Activated gamma-delta T cell treated with Interleukin-2 at 50 U/mL for 16 hours (primary cell): ENCODE measurements around the gene GUCA2A.

Source experiments
- DNase-seq: peaks from one replicate; pipeline ENCODE4 v3.0.0-alpha.2; 2020

The GUCA2A gene

DNA sequence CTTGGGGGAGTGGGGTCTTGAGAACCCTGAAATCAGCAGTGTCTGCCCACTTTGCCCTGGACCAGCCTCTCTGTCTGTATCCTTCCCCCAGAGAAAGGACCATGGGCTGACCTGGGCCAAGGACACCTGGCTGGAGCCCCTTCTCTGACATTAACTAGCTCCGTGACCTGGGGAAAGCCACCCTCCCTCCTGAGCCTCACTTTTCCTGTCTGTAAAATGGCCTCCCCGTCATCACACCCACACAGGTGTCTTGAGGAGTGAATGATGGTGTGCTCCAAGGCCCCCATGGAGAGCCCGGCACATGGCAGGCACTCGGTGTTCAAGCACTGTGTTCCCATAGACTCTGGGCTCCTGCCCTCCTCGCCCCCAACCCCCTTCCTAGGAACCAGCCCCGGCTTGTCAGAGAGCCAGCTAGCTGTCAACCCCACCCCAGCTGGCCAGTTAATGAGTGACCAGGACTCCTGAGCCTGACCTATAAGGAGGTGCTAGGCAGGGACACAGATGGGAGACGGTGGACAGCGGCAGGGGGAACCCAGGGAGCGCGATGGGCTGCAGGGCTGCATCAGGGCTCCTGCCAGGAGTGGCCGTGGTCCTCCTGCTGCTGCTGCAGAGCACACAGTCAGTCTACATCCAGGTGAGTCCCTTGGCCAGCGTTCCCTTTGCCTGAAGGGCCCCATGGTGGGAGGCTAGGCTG, 11.5 kb downstream of the GUCA2A start, which contains the start of gene GUCA2B:
Gene GUCA2B, plus strand, starts transcription at position 504 of the 694 bp plus-strand sequence. Its CDS starts 41 bp downstream, at position 545.
- DNase-seq = no peak

DNA sequence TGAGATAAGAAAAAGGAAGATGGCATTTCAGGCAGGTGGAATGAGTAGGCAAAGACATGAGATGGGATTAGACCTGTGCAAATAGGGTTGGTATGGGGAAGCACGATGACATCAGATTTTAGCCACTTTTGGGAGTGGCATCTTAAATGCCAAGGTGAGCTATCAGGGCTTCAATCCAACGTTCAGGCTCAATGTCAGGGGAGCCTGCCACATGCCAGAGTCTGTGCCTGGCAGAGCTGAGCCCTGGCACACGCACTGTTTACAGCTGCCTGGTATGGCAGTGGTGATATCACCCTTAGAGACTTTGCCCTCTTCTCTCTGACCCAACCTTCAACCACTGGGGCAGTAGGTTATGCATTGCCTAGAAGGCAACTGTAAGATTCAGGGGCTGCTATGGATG, 12.4 kb downstream of the GUCA2A start:
- no peak for DNase-seq

DNA sequence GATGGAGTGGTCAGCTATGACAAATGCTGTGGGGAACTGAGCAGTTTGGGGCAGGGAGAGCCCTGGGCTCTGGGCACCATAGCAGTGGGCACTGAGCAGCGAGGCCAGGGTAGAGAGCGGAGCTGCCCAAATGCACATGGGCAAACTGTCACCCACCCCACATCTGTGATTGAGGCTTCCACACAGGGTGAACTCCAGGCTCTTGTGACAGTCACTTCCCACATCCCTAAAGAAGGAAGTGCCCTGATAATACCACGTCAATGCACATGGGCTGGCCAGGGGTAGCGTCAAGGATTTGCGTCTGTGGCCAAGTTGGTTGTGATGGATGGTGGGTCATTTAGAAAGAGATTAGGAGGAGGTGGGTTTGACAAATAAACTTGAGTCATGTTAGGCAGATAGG, 13.9 kb downstream of the GUCA2A start:
- DNase-seq = no peak

DNA sequence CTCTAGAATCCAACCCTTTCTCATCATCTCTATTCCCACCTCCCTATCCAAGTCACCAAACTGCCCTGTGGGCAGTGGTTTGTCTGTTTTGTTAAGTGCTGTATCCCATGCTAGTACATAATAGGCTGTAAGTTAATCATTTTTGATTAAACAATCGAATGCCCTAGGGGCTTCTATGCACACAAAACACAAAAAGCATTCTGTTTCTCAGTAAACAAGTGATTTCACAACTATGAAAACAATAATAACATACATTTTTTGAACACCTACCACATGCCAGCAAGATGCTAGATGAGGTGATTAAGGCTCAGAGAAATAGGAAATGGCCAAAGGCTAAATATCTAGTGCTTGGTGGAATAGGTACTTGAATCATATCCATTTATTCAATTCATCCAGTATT, 16.4 kb downstream of the GUCA2A start:
- no peak for DNase-seq

DNA sequence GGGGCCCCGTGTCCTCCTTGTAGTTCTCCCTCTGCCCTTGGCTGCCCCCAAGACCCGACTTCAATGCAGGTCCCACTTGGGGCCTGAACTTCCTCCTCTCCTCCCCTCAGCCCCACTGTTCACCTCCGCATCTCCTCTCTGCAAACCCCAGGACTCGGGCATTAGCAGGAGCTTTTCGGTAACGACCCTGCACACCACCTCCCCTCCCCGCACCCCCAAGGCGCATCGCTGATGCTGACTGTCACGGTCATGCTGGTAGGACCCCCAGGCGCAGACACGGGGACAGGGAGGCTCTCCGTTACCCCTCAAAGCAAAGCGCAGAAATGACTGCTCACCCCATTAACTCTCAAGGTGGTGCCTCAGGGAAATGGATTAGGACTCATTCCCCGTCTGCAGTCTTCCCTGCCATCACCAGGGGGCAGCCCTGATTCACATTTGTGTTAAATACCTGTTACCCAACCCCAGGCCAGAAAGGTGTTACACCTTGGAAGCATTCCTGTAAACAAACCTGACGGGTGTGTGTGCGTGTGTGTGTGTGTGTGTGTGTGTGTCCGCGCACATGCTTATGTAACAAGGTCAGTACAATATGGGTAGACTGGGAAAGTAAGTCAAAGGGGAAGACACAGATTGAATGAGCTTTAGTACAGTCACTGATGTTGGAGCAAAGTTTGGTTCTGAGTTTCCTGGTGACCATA, 17.8 kb downstream of the GUCA2A start:
- peak; percentile 61 for DNase-seq

DNA sequence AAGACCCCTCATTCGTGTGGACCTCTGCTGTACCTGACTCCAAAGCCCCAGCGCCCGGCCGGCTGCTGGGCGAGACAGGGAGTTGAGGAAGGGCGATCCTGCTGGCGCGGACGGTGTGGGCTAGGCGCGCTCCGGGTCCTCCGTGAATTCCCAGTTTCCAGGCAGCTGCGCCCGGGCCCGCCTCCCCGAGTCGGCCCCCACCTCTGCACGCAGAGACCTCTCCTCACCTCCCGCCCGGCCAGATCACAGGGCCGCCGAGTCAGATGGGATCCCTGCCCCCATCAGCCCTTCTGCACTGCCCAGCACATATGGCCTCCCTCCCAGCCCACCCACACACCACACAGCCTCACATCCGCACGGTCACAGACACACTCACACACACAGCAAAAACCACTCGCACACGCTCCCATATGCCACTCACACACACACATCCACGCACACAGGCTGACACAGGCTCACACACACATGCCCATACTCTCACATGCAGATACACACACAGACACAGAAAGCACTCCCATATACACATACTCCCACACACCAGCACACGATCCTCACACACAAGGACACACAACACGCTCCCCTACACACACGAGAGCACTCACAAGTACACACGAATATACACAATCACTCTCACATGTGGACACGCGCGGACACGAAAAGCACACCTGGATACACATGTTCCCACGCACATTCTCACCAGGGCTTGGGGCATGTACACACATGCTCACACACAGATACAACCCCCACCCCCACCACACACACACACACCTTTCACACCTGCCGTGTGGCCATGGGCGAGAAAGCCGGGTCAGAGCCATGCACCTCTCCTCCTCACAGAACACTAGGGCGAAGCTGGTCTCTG, 18.6 kb downstream of the GUCA2A start:
- DNase-seq = no peak

DNA sequence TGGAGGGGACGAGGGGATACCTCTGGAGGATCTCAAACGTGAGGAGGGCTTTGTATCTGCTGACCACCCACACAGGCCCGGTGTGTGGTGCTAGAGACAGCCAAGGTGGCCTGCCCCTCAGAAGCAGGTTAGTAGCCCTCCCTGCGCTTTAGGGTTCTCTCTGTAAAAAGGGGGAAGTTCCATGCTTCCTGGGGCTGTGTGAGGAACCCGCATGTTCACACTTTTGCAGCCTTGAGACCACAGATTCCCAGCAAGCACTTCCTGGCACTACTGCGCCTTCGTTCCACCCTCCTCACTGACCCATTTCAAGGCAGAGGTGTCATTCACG, 19.2 kb downstream of the GUCA2A start:
- DNase-seq = no peak

DNA sequence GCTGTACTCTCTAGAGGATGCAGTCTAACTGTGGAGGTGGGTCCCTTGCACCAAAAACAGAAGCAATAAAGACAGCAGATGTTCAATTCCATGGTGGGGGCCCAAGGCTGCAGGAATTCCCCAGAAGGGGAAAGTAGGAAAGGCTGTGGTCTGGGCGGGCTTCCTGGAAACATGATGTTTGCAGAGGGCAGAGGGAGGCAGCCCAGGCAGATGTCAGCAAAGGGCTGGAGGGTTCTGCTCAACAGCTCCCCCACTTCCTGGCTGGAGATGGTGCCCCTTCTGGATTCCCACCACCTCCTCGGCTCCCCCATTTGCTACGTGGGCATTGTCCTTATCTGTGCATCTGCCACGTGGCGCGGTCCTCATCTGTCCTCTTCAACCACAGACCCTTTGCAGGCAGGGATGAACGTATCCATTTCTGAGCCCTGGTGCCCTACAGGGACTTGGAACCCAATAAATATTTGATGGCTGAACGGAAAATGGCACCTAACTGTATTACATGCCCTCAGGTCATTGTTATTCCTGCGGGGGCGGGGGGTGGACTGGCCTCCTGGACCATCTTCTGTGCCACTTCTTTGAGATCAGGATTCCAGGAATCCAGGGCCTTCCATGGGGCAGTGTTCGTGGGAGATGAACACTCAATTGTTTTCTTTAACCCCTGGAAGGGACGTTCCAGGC, 19.7 kb downstream of the GUCA2A start:
- no peak for DNase-seq

DNA sequence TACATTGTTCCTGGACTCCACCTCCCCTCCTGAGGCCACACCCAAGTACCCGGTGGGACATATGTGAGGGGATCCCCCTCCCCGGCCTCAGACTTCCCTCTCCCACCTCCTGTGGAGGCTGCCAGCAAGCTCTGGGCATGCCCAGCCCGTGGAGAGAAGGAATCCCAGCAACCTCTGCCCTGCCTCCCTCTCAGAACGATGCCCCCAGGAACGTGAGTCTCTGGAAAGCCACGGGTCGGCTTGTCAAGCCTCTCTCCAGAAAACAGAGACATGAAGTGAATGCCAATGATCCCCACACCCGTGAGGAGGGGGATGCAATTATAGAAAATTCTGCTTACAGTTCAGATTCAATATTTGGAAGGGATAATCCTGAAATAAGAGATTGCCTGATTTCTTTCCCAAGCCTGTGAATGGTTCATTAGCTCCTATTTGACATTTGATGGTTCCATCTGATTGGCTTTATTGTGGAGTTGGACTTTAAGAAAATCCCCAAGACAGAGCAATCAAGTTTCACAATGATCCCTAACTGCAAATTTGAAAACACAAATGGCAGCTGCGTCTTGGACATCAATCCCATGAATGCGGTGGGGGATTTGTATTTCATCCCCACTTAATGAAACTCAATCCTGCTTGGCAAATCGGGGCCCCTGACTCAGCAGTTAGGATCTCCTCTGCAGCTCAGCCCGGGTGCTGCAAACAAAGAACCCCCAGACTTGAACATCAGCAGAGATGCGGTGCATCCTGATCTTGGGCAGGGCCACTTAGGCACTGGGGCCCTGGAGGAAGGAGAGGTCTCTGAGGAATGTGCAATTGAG, 20.4 kb downstream of the GUCA2A start:
- no peak for DNase-seq

DNA sequence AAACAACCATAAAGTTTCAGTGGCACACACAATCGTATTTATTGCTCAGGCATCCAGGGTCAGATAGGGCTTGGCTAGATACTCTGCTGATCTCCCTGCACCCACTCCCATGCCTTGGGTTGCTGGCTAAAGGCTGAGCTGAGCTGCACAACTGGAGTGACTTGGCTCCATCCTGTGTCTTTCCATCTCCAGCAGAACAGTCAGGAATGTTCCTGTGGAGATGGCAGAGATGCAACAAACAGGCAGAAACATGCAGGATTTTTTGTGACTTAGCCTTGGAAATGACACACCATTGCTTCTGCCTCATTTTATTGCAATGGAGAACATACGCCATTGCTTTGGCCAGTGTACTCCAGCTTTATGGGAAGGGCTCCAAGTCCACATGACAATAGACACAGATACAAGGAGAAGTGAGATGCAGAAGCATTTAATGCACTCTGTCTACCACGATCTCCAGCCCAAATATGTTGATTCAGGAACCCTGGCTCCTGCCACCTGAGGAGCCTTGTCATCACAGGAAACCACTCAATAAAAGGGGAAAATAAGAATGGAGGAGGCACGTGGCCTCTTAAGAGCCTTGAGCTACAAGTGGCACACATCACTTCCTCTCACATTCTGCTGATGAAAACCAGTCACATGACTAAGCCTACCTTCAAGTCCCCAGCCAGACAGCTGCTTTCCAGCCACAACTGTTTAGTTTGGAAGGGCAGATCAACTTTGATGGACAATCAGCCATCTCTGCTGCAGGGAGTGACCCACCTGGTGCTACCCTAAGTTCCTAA, 21.5 kb downstream of the GUCA2A start:
- no peak for DNase-seq

DNA sequence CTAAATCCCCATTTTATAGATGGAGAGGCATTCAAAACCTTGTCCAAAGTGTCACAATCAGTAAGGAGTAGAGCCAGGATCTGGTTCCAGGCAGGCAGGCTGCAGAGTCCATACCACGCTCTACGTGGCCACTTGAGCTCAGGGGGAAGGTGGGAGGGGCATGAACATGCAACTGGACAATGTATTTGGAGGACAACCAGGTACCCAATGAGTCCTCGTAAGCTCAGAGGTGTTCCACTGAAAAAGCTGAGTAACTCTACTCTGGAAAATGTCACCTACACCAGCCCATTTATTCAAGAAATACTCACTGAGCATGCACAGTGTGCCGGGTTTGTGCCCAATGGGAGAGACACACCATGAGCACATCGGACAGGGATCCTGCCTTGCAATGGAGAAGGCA, 22.6 kb downstream of the GUCA2A start:
- DNase-seq = no peak

DNA sequence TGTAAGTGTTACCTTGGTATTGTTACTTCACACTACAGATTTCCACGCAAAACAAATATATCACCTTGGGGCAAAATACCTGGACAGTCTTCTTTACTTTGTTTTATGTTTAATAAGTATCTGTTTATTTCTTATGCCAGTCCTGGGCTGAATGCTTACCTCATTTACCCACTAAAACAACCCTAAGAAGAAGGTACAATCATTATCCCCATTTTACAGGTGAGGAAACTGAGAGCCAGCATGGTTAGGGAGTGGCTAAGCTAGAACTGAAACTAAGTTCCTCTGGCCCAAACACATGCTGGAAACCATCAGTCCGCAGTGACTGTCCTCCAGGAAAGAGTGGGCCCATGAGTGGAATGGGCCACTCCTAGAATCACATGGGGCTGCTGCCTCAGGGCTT, 24.4 kb downstream of the GUCA2A start:
- DNase-seq = no peak

DNA sequence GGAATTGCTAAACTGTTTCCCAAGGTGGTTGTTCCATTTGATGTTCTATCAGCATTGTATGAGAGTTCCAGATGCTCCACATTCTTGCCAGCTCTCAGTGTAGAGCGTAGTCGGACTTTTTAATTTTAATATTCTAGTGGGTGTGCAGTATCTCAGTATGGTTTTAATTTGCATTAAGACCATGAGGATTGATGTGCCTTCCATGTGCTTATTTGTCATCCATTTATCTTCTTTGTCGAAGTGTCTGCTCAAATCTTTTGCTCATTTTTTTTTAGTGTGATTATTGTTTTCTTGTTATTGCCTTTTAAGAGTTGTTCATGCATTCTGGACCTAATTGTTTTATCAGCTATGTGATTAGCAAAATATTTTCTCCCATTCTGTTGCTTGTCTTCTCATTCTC, 25.1 kb downstream of the GUCA2A start:
- DNase-seq = no peak

DNA sequence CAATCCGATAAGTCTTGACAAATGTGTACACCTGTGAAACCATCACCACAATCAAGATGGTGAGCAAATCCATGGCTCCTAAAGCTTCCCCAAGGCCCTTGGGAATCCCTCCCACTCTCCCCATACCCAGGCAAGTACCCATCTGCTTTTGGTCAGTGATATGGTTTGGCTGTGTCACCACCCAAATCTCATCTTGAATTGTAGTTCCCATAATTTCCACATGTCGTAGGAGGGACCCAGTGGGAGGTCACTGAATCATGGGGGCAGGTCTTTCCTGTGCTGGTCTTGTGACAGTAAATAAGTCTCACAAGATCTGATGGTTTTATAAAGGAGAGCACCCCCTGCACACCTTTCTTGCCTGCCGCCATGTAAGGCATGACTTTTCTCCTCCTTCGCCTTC, 26.0 kb downstream of the GUCA2A start:
- no peak for DNase-seq

DNA sequence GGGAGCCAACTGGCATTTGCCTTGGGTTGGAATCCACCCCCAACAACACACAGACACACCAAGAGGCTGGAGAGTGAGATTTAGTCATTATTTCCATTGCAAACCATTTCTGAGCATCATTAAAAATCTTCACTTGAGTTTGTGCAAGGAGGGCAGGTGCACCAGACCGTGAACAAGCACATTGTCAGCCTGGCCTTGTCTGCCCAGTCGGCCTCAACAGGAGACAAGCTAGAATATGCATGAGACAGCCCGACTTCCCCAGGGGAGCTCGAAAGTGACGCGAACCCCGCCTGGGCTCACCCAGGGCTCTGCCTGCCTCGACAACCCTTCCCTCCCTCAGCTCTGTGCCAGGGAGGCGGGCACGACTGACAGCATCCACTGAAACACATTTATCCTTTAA, 26.8 kb downstream of the GUCA2A start:
- DNase-seq = no peak

DNA sequence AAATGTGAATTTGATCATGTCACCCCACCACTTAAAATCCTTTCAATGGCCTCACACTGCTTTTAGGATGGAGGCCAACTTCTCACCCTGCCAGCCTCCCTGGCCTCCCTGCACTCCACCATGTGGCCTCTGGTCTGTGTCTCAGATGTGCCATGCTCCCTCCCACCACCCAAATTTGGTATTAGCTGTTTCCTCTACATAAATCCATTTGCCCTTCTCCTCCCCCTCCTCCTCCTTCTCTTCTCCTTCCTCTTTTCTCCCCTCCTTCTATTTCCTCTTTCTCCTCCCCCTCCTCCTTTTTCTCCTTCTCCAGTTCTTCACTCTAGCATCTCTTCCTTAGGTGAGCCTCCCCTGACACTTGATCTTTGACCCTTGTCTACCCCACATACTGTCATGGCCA, 28.1 kb downstream of the GUCA2A start:
- no peak for DNase-seq

DNA sequence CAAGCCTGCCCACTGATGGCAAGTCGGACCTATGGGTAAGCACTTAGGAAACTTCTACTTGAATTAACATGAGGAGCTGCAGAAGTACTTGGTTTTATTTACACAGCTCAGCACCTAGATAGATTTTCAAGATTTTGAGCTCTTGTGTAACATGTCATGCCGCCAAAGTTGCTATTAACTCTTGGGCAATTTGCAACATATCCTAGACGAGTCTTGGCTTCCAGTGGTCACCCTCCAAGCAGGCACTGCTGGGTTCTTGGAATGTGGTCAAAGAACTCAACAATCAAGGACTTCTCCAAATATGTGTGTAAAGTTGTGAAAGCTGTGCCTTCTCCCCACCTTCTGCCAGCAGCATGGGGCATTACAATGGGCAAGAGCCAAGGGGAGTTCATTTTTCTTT, 29.1 kb downstream of the GUCA2A start:
- no peak for DNase-seq

DNA sequence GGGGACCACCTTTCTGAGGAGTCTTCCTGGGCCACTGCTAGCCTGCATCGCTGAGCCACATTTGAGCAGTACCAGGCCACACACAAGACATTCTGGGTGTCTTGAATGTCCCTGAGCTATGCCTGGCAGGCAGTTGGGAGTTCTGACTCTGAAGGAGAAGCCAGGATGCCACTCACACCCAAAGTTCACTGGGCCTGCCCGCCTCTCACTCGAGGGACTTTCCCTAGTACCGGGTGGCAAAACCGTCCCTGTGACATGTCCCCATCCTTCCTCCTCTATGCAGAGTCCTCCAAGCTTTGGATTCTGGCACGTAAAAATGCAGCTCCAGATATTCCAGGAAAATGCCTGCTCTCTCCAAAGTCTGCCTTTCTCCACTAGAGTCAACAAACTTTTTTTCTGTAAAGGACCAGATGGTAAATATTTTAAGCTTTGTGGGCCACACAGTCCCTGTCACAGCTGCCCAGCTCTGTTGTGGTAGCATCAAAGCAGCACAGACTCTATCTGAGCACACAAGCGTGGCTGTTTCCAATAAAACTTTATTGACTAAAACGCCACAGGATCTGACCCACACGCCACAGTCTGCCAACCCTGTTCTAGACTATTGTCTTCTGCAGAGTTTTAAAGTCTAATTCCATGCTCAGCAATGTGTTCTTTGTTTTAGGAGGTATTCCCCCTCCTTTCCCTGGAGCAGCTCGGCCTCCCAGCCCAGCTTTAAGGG, 30.6 kb downstream of the GUCA2A start:
- no peak for DNase-seq

DNA sequence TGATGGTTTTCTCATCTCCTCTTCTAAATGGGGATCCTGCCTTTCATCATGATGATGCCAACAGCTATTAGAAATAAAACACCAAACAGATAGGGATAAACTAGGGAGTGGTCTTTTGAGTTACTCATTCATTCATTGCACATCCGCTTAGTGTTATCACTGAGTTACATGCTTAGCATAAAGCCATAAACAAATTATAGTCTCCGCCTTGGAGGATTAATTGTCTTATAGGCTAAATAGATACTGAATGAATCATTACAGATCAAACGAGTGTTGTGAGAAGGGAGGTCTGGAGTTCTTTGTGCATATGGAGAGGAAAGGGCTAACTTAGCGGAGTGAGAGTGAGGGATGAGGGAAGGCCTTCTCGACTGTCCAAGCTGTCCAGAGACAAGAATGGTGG, 31.2 kb downstream of the GUCA2A start:
- no peak for DNase-seq

DNA sequence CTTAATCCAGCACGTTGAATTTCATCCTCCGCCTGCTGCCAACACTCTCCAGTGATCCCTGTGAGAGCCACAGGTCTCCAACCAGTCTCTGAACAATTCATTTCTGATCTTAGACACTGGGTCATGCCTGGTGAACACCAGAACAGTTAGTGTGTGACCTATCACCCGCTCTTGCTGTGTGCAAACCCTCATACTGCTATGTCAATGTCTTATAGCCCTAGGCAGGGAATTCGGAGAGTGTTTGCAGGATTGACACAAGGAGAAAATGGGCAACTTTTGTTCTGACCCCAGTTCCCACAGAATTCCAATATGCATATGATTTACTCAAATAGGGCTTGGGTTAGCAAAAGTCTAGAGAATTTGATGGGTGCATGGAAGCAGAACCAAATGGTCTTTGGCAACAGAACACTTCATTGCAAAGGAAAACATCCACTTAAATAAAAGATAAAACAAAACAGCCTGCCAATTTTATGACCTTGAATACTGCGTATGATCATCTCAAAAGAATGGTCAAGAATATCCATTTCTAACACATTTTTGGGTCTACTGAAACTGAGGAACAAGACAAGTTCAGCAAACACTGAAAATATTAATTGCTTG, 34.4 kb downstream of the GUCA2A start:
- DNase-seq = no peak

DNA sequence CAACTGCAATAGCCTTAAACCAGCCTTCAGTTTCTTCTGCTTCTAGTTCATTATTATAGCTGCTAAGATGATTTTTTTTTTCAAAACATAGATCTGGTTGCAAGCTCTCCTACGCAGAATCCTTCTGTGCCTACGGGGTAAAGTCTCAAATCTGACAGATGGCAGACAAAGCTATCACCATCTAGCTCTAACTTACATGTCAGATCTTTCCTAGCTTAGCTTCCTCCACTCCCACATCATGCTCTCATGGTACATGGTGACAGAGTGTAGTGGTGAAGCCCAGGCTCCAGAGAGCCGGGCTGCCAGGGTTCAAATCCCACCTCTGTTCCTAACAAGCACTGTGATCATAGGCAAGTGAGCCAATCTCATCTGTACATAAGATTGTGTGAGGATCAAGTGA, 35.6 kb downstream of the GUCA2A start:
- DNase-seq = no peak
